ENCODE measurements around the gene MSI2.

Gene MSI2

DNA sequence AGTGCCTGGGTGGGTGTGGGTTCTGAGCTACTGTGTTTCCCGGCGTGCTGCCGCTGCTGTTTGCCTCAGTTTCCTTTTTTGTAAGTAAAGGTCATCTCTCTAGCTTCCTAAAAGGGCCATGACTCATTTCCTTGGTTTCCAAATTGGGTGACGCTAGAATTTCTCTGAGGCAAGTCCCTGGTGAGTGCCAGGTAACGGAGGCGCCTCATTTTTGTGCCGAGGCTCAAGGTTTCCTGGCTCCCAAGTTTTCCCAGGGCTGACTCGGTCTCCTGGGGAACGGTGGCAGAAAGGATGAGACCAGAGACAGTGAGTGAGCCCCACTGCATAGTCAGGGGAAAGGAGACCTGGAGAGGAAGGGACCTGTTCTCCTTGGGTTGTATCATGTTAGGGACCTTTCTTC is 20.3 kb downstream of the MSI2 start:
- H3K4me1 ChIP-seq (ENCODE audit: control insufficient read depth, insufficient read depth, low read length) = no peaks in the 10 kb centered on the region
- H3K4me3 ChIP-seq (ENCODE audit: low read length) = no peak overlapping the region
- no peaks in the 10 kb centered on the region for H3K9me3 ChIP-seq (ENCODE audit: control insufficient read depth, low read length)
- no peaks in the 10 kb centered on the region for H3K27me3 ChIP-seq (ENCODE audit: control insufficient read depth, insufficient read depth, low read length)
- H3K9ac ChIP-seq (ENCODE audit: low read length) = no peak overlapping the region
- no peaks in the 10 kb centered on the region for H3K36me3 ChIP-seq (ENCODE audit: control insufficient read depth, insufficient read depth, low read length)

DNA sequence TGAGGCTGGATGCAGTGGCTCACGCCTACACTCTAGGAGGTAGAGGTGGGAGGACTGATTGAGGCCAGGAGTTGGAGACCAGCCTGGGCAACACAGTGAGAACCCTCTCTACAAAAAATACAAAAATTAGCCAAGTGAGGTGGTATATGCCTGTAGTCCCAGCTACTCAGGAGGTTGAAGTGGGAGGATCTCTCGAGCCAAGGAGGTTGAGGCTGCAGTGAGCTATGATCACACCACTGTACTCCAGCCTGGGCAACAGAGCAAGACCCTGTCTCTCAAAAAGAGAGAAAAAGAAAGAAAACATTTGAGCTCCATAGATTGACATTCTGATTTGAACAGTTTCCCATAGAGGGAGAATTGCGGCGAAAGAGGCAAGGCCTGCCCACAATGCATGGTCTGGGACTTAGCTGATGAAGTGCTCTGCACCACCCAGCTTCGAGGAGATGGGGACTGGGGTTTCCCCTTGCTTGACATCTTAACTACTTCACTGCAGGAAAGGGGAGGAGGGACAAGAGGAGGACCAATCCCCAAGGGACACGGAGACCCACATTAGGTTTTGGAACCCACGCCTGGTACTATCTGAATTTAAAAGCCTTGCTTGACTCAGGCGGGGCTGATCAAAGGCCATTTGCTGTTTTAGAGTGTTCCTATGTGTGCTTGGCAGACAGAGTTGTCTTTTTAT is 21.7 kb downstream of the MSI2 start:
- Histone ChIP-seq H3K27me3 (ENCODE audit: control insufficient read depth, insufficient read depth, low read length) (no peaks in the 10 kb centered on the region), H3K36me3 (ENCODE audit: control insufficient read depth, insufficient read depth, low read length) (no peaks in the 10 kb centered on the region), H3K9ac (ENCODE audit: low read length) (no peak overlapping the region), H3K9me3 (ENCODE audit: control insufficient read depth, low read length) (no peaks in the 10 kb centered on the region), H3K4me3 (ENCODE audit: low read length) (no peak overlapping the region), H3K4me1 (ENCODE audit: control insufficient read depth, insufficient read depth, low read length) (no peaks in the 10 kb centered on the region)

DNA sequence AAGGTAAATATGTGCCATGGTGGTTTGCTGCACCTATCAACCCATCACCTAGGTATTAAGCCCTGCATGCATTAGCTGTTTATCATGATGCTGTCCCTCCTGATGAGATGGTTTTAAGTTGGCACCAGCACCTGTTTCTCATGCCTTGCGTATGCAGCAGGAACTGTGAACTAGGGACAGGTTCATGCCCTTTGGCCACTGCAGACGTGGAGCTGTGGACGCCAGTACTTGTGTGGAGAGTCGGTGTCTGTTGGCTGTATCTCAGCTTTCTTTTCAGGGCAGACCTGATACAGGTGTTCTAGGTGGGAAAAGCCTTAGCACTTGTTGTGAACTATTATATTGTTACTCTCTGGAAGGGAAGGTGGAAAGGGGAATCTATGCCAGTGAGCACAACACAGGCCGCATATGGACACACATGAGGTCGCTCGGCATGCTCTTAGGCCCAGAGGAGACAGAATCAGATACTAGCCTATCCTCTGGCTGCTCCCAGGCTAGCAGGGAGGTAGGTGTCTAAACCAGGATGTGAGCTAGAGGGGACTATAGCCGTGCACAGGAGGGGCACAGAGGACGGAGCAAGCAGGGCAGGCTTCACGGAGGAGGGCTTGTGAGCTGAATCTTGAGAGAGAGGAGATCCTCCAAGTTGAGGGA is 22.5 kb downstream of the MSI2 start:
- Histone ChIP-seq H3K9ac (ENCODE audit: low read length) (no peak overlapping the region), H3K4me1 (ENCODE audit: control insufficient read depth, insufficient read depth, low read length) (no peaks in the 10 kb centered on the region), H3K4me3 (ENCODE audit: low read length) (no peak overlapping the region), H3K9me3 (ENCODE audit: control insufficient read depth, low read length) (no peaks in the 10 kb centered on the region), H3K36me3 (ENCODE audit: control insufficient read depth, insufficient read depth, low read length) (no peaks in the 10 kb centered on the region), H3K27me3 (ENCODE audit: control insufficient read depth, insufficient read depth, low read length) (no peaks in the 10 kb centered on the region)

DNA sequence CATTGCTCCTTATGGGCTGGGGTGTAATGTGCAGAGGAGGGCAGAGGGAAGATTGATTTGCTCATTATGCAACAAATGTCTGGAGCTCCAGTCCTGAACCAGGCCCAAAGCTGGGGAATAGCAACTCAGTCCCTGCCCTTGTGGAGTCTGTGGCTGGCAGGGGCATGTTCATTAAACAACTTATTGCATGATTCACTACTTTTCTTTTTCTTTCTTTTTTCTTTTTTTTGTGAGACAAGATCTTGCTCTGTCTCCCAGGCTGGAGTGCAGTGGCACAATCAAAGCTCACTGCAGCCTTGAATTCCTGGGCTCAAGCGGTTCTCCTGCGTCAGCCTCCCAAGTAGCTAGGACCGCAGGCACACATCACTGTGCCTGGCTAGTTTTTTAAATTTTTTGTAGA is 23.1 kb downstream of the MSI2 start:
- Histone ChIP-seq H3K27me3 (ENCODE audit: control insufficient read depth, insufficient read depth, low read length) (no peaks in the 10 kb centered on the region), H3K4me1 (ENCODE audit: control insufficient read depth, insufficient read depth, low read length) (no peaks in the 10 kb centered on the region), H3K4me3 (ENCODE audit: low read length) (no peak overlapping the region), H3K36me3 (ENCODE audit: control insufficient read depth, insufficient read depth, low read length) (no peaks in the 10 kb centered on the region), H3K9ac (ENCODE audit: low read length) (no peak overlapping the region), H3K9me3 (ENCODE audit: control insufficient read depth, low read length) (no peaks in the 10 kb centered on the region)

GRCh38 chr17:57281887-57282286 is 25.6 kb downstream of the MSI2 start:
- Histone ChIP-seq H3K4me1 (ENCODE audit: control insufficient read depth, insufficient read depth, low read length) (no peaks in the 10 kb centered on the region), H3K27me3 (ENCODE audit: control insufficient read depth, insufficient read depth, low read length) (no peaks in the 10 kb centered on the region), H3K9me3 (ENCODE audit: control insufficient read depth, low read length) (no peaks in the 10 kb centered on the region), H3K4me3 (ENCODE audit: low read length) (no peak overlapping the region), H3K36me3 (ENCODE audit: control insufficient read depth, insufficient read depth, low read length) (no peaks in the 10 kb centered on the region), H3K9ac (ENCODE audit: low read length) (no peak overlapping the region)

- Histone ChIP-seq H3K9ac (ENCODE audit: low read length) (no peak overlapping the region), H3K36me3 (ENCODE audit: control insufficient read depth, insufficient read depth, low read length) (no peaks in the 10 kb centered on the region), H3K4me3 (ENCODE audit: low read length) (no peak overlapping the region), H3K27me3 (ENCODE audit: control insufficient read depth, insufficient read depth, low read length) (no peaks in the 10 kb centered on the region), H3K9me3 (ENCODE audit: control insufficient read depth, low read length) (no peaks in the 10 kb centered on the region), H3K4me1 (ENCODE audit: control insufficient read depth, insufficient read depth, low read length) (no peaks in the 10 kb centered on the region)
Measured at GRCh38 chr17:57282296-57282695, 26.0 kb downstream of the MSI2 start.

- H3K4me1 ChIP-seq (ENCODE audit: control insufficient read depth, insufficient read depth, low read length) = no peaks in the 10 kb centered on the region
- H3K9me3 ChIP-seq (ENCODE audit: control insufficient read depth, low read length) = no peaks in the 10 kb centered on the region
- H3K4me3 ChIP-seq (ENCODE audit: low read length) = no peak overlapping the region
- H3K27me3 ChIP-seq (ENCODE audit: control insufficient read depth, insufficient read depth, low read length) = no peaks in the 10 kb centered on the region
- H3K9ac ChIP-seq (ENCODE audit: low read length) = no peak overlapping the region
- H3K36me3 ChIP-seq (ENCODE audit: control insufficient read depth, insufficient read depth, low read length) = no peaks in the 10 kb centered on the region
Measured at GRCh38 chr17:57283203-57283971, 27.1 kb downstream of the MSI2 start.

DNA sequence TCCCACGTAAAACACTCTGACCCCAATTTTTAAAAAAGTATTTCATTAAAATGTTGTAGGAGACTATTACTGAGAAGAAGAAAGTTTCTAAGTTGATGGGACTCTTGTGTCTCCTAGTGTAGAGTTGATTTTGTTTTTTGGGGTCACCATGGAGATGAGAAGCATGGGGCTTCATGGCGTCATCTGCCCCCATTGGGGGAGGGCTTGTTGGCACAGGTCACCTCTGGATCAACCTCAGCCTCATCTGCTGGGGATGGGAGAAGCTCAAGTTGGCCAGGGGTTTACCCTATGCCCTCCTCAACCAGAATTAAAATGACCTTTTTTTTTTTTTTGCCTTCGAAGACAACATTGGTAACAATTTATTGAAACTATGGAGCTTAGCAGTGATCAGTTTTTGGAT is 28.3 kb downstream of the MSI2 start:
- Histone ChIP-seq H3K4me3 (ENCODE audit: low read length) (no peak overlapping the region), H3K4me1 (ENCODE audit: control insufficient read depth, insufficient read depth, low read length) (no peaks in the 10 kb centered on the region), H3K36me3 (ENCODE audit: control insufficient read depth, insufficient read depth, low read length) (no peaks in the 10 kb centered on the region), H3K27me3 (ENCODE audit: control insufficient read depth, insufficient read depth, low read length) (no peaks in the 10 kb centered on the region), H3K9me3 (ENCODE audit: control insufficient read depth, low read length) (no peaks in the 10 kb centered on the region), H3K9ac (ENCODE audit: low read length) (no peak overlapping the region)

GRCh38 chr17:57284984-57285646 is 28.8 kb downstream of the MSI2 start:
- no peaks in the 10 kb centered on the region for H3K36me3 ChIP-seq (ENCODE audit: control insufficient read depth, insufficient read depth, low read length)
- H3K9ac ChIP-seq (ENCODE audit: low read length) = no peak overlapping the region
- no peaks in the 10 kb centered on the region for H3K27me3 ChIP-seq (ENCODE audit: control insufficient read depth, insufficient read depth, low read length)
- no peaks in the 10 kb centered on the region for H3K4me1 ChIP-seq (ENCODE audit: control insufficient read depth, insufficient read depth, low read length)
- no peaks in the 10 kb centered on the region for H3K9me3 ChIP-seq (ENCODE audit: control insufficient read depth, low read length)
- no peak overlapping the region for H3K4me3 ChIP-seq (ENCODE audit: low read length)

- H3K27me3 ChIP-seq (ENCODE audit: control insufficient read depth, insufficient read depth, low read length) = no peaks in the 10 kb centered on the region
- H3K36me3 ChIP-seq (ENCODE audit: control insufficient read depth, insufficient read depth, low read length) = no peaks in the 10 kb centered on the region
- no peaks in the 10 kb centered on the region for H3K4me1 ChIP-seq (ENCODE audit: control insufficient read depth, insufficient read depth, low read length)
- no peaks in the 10 kb centered on the region for H3K9me3 ChIP-seq (ENCODE audit: control insufficient read depth, low read length)
- H3K4me3 ChIP-seq (ENCODE audit: low read length) = no peak overlapping the region
- H3K9ac ChIP-seq (ENCODE audit: low read length) = no peak overlapping the region
Measured at GRCh38 chr17:57285701-57286100, 29.4 kb downstream of the MSI2 start.

DNA sequence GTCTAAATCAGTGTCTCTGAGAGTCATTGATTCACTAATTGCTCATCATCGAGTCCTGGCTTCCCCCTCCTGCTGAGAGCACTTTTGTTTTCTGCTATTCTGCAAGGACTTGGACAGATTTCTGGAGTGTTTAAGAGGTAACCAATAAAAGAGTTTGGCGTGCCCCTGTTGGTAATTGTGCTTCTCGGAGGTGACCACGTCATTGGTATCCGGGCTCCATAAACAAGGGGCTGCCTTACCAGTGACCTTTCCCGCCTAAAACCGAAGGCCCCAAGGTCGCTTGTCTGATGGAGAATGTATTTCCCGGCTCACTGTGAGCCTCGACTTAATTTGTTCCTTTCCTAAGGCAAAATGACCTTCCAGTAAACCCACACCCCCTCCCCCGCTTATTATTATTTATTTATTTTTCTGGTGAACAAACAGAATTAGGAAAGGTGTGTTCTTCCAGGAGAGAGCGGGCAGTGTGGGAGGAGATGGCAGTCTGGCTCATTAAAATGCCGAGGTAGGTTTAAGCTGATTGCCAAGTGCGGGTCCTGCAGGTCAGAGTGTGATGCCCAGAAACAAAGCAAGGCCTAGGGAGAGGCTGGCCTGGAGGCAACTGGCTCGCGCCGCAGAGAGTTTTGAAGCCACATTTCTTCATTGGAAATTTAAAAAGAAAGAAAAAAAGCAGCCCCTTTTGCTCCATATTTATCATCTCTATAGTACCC is 30.2 kb downstream of the MSI2 start:
- Histone ChIP-seq H3K4me3 (ENCODE audit: low read length) (no peak overlapping the region), H3K9me3 (ENCODE audit: control insufficient read depth, low read length) (no peaks in the 10 kb centered on the region), H3K36me3 (ENCODE audit: control insufficient read depth, insufficient read depth, low read length) (no peaks in the 10 kb centered on the region), H3K27me3 (ENCODE audit: control insufficient read depth, insufficient read depth, low read length) (no peaks in the 10 kb centered on the region), H3K9ac (ENCODE audit: low read length) (no peak overlapping the region), H3K4me1 (ENCODE audit: control insufficient read depth, insufficient read depth, low read length) (no peaks in the 10 kb centered on the region)
